COLO668 (cell line): ENCODE measurements around the gene PLEKHG7.

Experiments
- DNase-seq: peaks from one replicate; lab custom pipeline; 2025; ENCODE audit not compliant: unreplicated experiment; lab: John Stamatoyannopoulos, UW

PLEKHG7 gene

GRCh38 chr12:92707926-92708325, 5.1 kb downstream of the PLEKHG7 start:
- DNase-seq: no peak

DNA sequence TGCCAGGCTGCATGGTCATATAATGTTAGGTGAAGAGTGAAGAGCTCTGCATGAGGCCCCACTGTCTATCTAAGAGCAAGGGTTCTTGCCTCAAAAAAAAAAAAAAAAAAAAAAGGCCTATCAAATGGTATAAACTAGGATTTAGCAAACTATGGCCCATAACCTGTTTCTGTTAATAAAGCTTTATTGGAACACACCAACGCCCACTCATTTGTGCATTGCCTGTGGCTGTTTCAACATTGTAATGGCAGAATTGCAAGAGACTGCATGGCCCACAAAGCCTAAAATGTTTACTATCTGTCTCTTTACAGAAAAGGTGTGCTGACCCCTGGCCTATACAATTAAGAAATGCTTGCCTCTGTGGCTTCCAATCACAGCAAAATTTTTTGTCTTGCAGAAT, 12.8 kb downstream of the PLEKHG7 start:
- no peak for DNase-seq

DNA sequence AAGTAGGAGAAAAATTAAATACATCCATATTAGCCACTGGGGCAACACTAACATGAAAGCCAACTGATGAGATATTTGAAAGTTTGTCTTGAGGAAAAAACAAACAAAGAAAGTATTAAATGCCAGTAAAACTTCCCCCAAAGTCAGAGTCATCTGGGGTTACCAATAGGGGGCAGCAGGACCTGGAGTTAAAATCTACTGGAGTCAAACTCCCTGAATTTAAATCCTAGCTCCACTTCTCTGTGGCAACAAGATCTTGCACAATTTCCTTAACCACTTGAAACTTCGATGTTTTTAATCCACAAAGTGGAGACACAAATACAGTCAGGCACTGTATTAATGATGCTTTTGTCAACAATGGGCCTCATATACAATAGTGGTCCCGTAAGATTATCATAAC, 14.4 kb downstream of the PLEKHG7 start:
- no peak for DNase-seq

DNA sequence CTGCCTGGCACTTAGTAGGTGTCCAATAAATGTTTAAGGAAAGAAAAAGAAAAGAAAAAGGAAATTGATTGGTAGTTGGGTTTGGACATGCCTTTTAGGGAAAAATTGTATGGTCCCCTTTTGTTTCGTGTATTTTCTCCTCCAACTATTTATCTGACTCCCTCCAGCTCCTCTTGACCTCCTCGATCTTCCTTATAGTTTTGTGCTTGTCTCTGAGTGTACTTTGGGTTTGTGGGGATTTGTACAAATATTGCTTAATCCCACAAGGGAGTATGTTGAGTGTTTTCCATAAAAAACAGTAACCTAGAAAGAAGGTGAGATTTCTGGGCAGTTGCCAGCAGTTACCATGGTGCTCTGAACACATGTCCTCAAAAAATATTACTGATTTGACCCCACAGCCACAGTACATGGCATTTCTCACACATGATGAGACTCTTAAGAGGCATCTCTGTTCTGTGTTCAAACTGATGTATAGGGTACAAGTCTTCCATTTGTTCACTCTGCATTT, 15.7 kb downstream of the PLEKHG7 start:
- DNase-seq: no peak

GRCh38 chr12:92719674-92720073, 16.9 kb downstream of the PLEKHG7 start:
- no peak for DNase-seq

DNA sequence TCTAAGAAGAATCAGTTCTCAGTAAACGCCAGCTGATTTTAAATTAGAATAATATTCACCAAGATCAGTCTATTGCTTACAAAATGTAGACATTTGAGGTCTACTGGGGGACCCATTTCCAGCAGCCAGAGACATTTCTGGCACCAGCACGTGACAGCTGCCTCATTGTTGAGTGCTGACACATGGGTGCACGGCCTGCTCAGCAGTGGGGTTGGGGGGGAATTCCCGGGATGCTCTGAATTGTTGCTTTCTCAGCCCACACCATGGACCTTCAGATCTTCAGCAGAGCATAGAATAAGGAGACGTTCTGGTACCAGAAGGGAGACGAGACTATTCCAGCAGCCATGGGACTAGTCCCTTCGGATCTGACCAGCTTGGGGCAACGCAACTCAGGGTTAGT, 18.3 kb downstream of the PLEKHG7 start:
- no peak for DNase-seq

- DNase-seq: no peak
These were observed 18.9 kb downstream of the PLEKHG7 start for GRCh38 chr12:92721656-92722055.

GRCh38 chr12:92722897-92723296, 20.1 kb downstream of the PLEKHG7 start:
- no peak for DNase-seq

DNA sequence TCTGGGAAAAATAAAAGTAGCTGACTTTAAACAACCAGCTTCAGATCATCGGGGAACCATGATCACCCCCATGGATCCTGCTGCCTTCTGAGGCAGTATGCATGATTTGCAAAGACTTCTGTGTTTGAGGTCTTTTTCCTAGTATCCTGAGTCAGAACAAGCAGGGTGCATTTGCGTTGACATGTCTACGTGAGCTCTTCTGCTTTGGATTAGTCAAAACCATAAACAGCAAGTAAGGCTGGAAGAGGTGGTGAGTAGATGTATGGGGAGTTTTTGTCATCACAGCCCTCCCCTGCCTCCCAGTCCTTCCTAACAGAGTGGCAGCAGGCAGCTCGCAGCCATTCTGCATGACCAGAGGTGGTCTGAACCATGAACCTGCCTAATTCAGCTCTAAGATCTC, 24.1 kb downstream of the PLEKHG7 start:
- DNase-seq: no peak

DNA sequence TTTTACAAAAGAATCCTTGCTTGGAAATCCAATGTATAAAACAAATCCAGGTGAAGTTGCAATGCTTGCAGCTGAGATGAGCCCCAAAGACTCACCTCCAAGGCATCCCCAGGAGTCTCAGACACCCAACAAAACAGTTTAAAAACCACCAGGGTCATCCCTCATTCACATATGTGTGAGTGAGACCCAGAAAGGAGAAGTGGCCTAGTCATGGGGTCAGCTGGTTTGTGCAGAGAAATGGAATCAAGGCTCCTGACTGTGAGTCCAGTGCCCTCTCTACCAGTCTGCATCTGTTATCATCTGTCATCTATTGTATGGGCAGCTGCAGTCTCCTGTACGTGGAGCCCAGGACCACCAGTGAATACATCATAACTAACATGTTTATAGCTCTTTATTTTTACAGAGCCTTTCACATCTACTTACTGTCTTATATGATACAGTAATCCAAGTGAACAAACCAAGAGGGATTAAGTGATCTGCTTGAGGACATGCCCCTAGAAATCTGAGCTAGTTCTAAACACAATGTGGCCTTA, 27.1 kb downstream of the PLEKHG7 start:
- no peak for DNase-seq

DNA sequence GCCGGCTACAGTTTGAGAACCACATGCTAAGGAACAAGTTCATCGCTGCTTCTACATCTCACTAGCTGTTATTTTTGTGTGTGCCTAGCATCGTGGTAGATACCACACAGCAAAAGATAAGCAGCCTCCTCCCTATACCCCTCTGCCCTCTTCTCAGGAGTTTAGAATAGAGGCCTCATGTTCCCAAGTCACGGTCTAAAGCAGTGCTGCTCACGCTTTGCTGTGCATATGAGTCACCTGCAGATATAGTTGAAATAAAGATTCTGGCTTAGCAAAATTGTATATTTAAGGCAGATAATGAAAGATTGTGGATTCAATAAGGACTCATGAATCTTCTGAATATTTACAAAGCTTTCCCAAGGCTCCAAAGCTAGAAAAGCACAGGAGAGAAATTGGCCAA, 28.0 kb downstream of the PLEKHG7 start:
- DNase-seq: no peak

DNA sequence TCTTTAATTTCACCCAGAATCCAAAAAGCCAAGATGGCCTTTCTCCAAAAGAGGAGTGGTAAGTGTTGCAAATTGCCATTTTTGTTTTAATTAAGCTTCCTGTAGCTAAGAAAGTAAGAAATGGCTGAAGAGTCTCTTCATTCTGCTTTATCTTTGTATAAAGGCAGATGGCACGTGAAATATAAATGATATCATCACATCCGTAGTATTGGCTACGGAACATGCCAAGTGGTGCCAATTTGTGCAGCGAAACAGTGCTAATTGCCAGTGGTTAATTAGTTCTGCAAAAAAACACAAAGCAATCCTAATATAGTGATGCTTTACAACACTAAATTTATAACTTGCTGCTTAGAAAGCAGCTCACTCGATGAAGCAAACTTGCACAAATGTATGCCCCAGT, 29.4 kb downstream of the PLEKHG7 start:
- DNase-seq: no peak

- DNase-seq: no peak
These were observed 29.9 kb downstream of the PLEKHG7 start for GRCh38 chr12:92732716-92733115.

GRCh38 chr12:92733181-92733580, 30.4 kb downstream of the PLEKHG7 start:
- no peak for DNase-seq

GRCh38 chr12:92733661-92734060, 30.9 kb downstream of the PLEKHG7 start:
- no peak for DNase-seq

DNA sequence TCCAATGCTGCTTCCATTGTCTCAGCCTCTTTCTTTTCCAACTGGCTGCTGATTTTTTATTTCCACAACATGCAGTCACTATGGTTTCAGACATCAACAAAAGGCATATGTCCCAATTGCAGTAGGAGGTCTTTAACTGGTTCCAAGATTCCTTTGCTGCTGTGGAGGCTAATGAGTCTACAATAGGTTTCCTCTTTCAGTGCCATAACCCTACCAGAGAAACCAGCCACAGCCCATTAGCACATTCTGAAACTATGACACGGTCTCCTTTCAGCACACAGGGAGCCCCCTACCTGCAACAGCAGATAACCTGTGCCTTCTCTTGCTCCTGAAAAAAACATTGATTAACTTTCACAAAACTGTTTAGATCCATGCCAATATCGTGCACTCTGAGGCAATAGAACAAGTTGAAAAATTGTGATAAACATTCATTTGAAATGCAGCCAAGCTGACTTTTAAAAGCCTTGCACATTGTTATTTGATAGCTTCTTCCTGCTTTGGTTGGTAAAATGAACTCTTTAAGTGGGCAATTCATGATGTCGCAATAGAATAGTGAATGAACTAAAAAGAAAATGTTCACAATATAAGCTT, 32.4 kb downstream of the PLEKHG7 start:
- DNase-seq: peak; percentile 40

DNA sequence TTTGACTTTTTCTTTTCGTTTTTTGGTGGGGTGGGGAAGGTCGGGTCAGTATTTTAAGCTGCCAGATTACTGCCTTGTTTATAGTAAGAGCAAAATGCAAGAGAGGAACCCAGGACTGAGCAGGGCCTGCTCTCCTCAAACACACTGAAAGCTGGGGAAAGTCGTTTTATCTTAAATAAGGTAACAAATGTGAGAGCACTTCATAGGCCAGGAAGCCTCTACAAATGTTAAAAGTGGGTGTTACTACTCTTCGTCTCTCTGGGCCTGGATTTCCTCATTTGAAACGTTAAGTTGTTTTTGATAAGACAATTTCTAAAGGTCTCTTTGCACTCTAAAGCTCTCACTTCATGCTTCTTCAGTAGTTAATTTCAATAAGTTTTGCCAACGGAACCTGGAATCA, 33.8 kb downstream of the PLEKHG7 start:
- no peak for DNase-seq

DNA sequence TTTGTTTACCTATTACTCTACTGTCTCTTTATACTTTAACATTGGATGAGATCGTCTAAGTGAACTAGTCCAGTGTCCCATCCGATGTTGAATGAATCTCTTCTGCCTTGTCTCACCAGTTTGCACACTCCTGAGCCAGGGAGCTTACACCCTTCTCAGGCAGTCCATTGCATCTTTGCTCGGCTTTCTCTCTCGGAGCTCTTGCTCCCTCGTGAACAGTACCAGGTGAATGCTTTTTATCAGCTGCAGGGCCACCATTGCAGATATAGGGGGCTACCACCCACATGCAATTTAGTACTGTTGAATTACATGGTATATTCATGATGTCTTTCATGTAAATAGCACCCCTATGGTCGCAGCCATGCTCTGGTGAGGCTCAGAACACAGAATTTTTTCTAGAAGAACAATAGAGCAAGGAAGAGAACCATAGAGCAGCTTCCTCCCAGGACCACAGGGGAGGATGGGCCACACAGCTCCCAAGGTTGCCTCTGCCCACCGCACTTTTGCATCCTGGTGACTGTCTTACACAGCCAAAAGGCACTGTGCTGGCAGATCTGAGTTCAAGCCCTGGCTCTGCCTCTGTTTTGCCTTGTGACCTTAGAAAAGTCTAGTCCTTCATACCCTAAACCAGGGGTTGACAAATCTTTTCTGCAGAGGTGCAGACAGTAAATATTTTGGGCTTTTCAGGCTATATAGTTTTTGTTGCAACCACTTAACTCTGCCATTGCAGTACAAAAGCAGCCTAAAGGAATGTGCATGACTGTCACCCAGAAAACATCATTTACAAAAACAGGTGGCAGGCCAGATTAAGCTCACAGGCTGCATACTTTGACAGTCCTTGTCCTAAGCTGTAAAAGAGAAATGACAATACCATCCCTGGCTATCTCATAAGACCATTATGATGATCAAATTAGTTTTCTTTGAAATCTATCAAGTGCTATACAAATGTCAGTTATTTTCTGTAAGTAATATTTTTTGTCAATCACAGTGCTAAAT, 35.4 kb downstream of the PLEKHG7 start:
- no peak for DNase-seq

- no peak for DNase-seq
These were observed 36.3 kb downstream of the PLEKHG7 start for GRCh38 chr12:92739113-92739512.

GRCh38 chr12:92740411-92740810, 37.6 kb downstream of the PLEKHG7 start:
- DNase-seq: no peak

DNA sequence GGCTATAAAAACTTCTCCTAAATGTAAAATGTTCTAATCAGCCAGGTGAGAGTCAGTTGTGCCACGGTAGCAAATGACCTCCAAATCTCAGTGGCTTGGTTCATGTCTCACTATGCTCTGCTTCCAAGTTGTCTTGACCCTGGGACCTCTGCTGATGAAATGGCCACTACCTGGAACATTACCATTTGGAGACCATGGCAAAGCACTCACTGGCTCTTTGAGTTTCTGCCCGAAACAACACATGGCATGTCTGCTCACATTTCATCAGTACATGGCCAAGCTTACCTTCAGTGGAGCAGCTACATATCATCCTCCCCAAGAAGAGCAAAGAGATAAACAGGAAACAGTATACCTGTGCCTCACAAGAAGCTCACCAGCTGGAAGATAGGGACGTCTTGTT, 40.2 kb downstream of the PLEKHG7 start:
- DNase-seq: no peak
